SU-DHL-6 (cell line): ENCODE data around the gene PRKCA.

ENCODE experiments used
- H2AFZ ChIP-seq: fragments of 200-600 bp; sonication (generic); 2 replicates; pipeline ENCODE4 v1.6.1; 2014; ENCODE audit warnings: low read depth, mild to moderate bottlenecking, moderate library complexity, mixed read lengths, antibody characterized with exemption, low read length; ENCODE audit not compliant: severe bottlenecking
- H3F3A ChIP-seq: fragments of 200-600 bp; shearing (Covaris generic); 2 replicates; pipeline ENCODE4 v1.6.0; 2016; ENCODE audit warnings: antibody characterized with exemption, mild to moderate bottlenecking; ENCODE audit not compliant: insufficient read depth
- H3K27ac ChIP-seq: fragments of 200-600 bp; sonication (generic); 2 replicates; pipeline ENCODE4 v1.5.1; 2016; ENCODE audit warnings: low read depth, mild to moderate bottlenecking, low read length, moderate library complexity, mixed read lengths
- H3K27me3 ChIP-seq: fragments of 200-600 bp; sonication (generic), shearing (Covaris generic); 2 replicates; pipeline ENCODE4 v1.6.0; 2014; ENCODE audit warnings: mild to moderate bottlenecking, low read length
- H3K36me3 ChIP-seq: fragments of 200-600 bp; sonication (generic); 2 replicates; pipeline ENCODE4 v1.6.1; 2014; ENCODE audit warnings: mild to moderate bottlenecking, low read length, mixed read lengths
- H3K4me2 ChIP-seq: fragments of 300-600, 200-600 bp; shearing (Covaris generic), sonication (generic); 2 replicates; pipeline ENCODE4 v1.6.0; 2014; ENCODE audit warnings: low read length, low read depth, mild to moderate bottlenecking; ENCODE audit not compliant: poor library complexity, severe bottlenecking
- H3K4me3 ChIP-seq: fragments of 200-600 bp; sonication (generic); 2 replicates; pipeline ENCODE4 v1.5.1; 2014; ENCODE audit warnings: antibody characterized with exemption, low read length, mild to moderate bottlenecking, mixed read lengths; ENCODE audit not compliant: insufficient read depth, poor library complexity, severe bottlenecking
- H3K79me2 ChIP-seq: fragments of 200-600 bp; sonication (generic); 2 replicates; pipeline ENCODE4 v1.6.1; 2014; ENCODE audit warnings: mild to moderate bottlenecking, low read length, moderate library complexity; ENCODE audit not compliant: insufficient read depth
- H3K9ac ChIP-seq: fragments of 200-600 bp; sonication (generic); 2 replicates; pipeline ENCODE4 v1.7.0; 2014; ENCODE audit warnings: mild to moderate bottlenecking, low read length
- H3K9me2 ChIP-seq: fragments of 200-600 bp; sonication (generic); replicated peaks from 2 replicates; pipeline ENCODE4 v1.6.1; 2014; ENCODE audit warnings: low read length; ENCODE audit not compliant: insufficient read depth
- H3K9me3 ChIP-seq: fragments of 200-600 bp; sonication (generic); 2 replicates; pipeline ENCODE4 v1.6.1; 2014; ENCODE audit warnings: low read length, mixed read lengths; ENCODE audit not compliant: insufficient read depth
- H4K20me1 ChIP-seq: fragments of 200-600 bp; sonication (generic); 2 replicates; pipeline ENCODE4 v1.6.1; 2014; ENCODE audit warnings: low read depth, mild to moderate bottlenecking, antibody characterized with exemption, low read length, moderate library complexity, mixed read lengths
- CTCF ChIP-seq: fragments of 200-600 bp; sonication (generic); IDR thresholded peaks from one replicate; pipeline ENCODE4 v1.5.1; 2017; ENCODE audit warnings: antibody characterized with exemption, mild to moderate bottlenecking, low read length, moderate library complexity; ENCODE audit not compliant: insufficient read depth, poor library complexity, severe bottlenecking
- EZH2phosphoT487 ChIP-seq: fragments of 200-600 bp; sonication (generic), shearing (Covaris generic); conservative IDR thresholded peaks from 2 replicates; pipeline ENCODE4 v1.6.1; 2018; ENCODE audit warnings: mild to moderate bottlenecking, antibody characterized with exemption, low read length, moderate library complexity, mixed read lengths

The PRKCA gene

GRCh38 chr17:66326476-66327047, 24.1 kb downstream of the PRKCA start:
- H3K9me2 ChIP-seq, result no peaks in the 10 kb centered on the region
- H3K4me3 ChIP-seq, result no peak overlapping the region
- no peak overlapping the region for H2AFZ ChIP-seq
- no peaks in the 10 kb centered on the region for H3K27me3 ChIP-seq
- H3K4me2 ChIP-seq, result no peak overlapping the region
- H3K36me3 ChIP-seq, result peaks cover 14% of the 10 kb centered on the region
- H3F3A ChIP-seq, result no peaks in the 10 kb centered on the region; the same call in 1 of the 2 replicates
- peaks cover 29% of the 10 kb centered on the region for H4K20me1 ChIP-seq
- no peak overlapping the region for H3K9ac ChIP-seq
- TF ChIP-seq CTCF (no peak), EZH2phosphoT487 (no peak)
- peaks cover 100% of the 10 kb centered on the region for H3K79me2 ChIP-seq
- no peak overlapping the region for H3K27ac ChIP-seq
- no peaks in the 10 kb centered on the region for H3K9me3 ChIP-seq

DNA sequence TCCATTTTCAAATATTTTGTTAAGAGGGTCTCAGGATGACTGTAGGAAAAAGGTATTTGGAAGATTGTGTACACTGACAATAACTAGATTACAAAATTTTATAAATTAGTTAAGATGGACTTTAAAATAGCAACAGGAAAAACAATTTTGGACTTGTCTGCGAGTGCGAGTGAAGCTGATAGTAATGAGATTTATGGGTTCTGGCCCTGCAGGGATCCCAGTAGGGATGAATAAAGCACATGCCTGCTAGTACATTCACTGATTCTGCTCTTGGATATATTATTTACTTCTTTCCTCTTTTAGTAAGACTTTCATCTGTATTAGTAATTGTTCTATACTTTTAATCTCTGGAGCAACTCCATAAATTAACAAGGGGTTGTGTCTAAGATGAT, 28.2 kb downstream of the PRKCA start:
- peaks cover 37% of the 10 kb centered on the region for H4K20me1 ChIP-seq

GRCh38 chr17:66331038-66331816, 28.8 kb downstream of the PRKCA start:
- H3K4me3 ChIP-seq, result no peak overlapping the region
- H3K79me2 ChIP-seq, result peaks cover 99% of the 10 kb centered on the region
- H3K36me3 ChIP-seq, result peaks cover 3% of the 10 kb centered on the region
- no peak overlapping the region for H3K4me2 ChIP-seq
- H3K9me2 ChIP-seq, result no peaks in the 10 kb centered on the region
- H4K20me1 ChIP-seq, result peaks cover 39% of the 10 kb centered on the region
- no peak overlapping the region for H2AFZ ChIP-seq
- H3K9me3 ChIP-seq, result no peaks in the 10 kb centered on the region
- TF ChIP-seq EZH2phosphoT487 (no peak), CTCF (no peak)
- H3K9ac ChIP-seq, result no peak overlapping the region
- no peak overlapping the region for H3K27ac ChIP-seq
- H3F3A ChIP-seq, result no peaks in the 10 kb centered on the region; the same call in 1 of the 2 replicates
- H3K27me3 ChIP-seq, result no peaks in the 10 kb centered on the region

More for the DNA sequence above, 28.2 kb downstream of the PRKCA start:
- Histone ChIP-seq H3K9me3 (no peaks in the 10 kb centered on the region), H3K4me3 (no peak overlapping the region), H3K27ac (no peak overlapping the region), H3K36me3 (peaks cover 3% of the 10 kb centered on the region; the same call in 1 of the 2 replicates), H3K4me2 (no peak overlapping the region), H3K9ac (no peak overlapping the region), H3F3A (no peaks in the 10 kb centered on the region; the same call in 1 of the 2 replicates), H3K79me2 (peaks cover 99% of the 10 kb centered on the region), H2AFZ (no peak overlapping the region), H3K27me3 (no peaks in the 10 kb centered on the region), H3K9me2 (no peaks in the 10 kb centered on the region)
- TF ChIP-seq CTCF, result no peak
